HCT116 (cell line): ENCODE data around the gene XRCC3. TPM values are rescaled to one million over a fixed set of nuclear protein-coding genes. Genes with fewer than 3 reads are reported as not detected.

ENCODE experiments used
- ATAC-seq: fragments of 200-7000 bp; cut with Tn5 transposase; 2 replicates; pipeline ENCODE4 v1.9.1; 2020; ENCODE audit warnings: mild to moderate bottlenecking, moderate library complexity
- BruUV-seq: library from RNA; stranded (reverse); fragments of 400-500 nt; replicated peaks from 2 replicates; lab custom pipeline; 2021; lab: Mats Ljungman, UMichigan
- CTCF ChIA-PET: fragments of 300-600 bp; sonication (Branson Sonifier 250); formaldehyde crosslinking; loops from one replicate; lab custom pipeline; 2021; ENCODE audit warnings: antibody characterized with exemption; lab: Charles Lee
- POLR2A ChIA-PET: fragments of 300-600, 350-600 bp; sonication (Branson Sonifier 250); formaldehyde crosslinking; loops from one replicate; lab custom pipeline; 2021; ENCODE audit warnings: antibody characterized with exemption; lab: Charles Lee
- RAD21 ChIA-PET, 2 experiments: fragments of 300-600 bp; sonication (Branson Sonifier 250); formaldehyde crosslinking; loops; one replicate each; lab custom pipeline; 2023; ENCODE audit warnings: low total read pairs in 2 of 2; ENCODE audit not compliant: uncharacterized antibody in 2 of 2, unreplicated experiment in 2 of 2, low non-redundant PET in 1 of 2; lab: Charles Lee
- DNase-seq: peaks from one replicate; pipeline ENCODE4 v3.0.0-alpha.2; 2010; ENCODE audit warnings: low read depth, low spot score
- H2AFZ ChIP-seq: fragments of 200-600 bp; shearing (Covaris generic), sonication (generic); 2 replicates; pipeline ENCODE4 v1.6.1; 2017; ENCODE audit warnings: low read depth, mixed run types, mixed read lengths, antibody characterized with exemption, low read length; ENCODE audit not compliant: poor library complexity, severe bottlenecking
- H3K27ac ChIP-seq: 2 replicates; pipeline ENCODE4 v1.5.1; 2012; ENCODE audit warnings: low read depth, low read length
- H3K27me3 ChIP-seq: fragments of 200-600 bp; sonication (generic); 2 replicates; pipeline ENCODE4 v1.6.1; 2016; ENCODE audit warnings: mixed run types, low read length, mixed read lengths; ENCODE audit not compliant: insufficient read depth
- H3K36me3 ChIP-seq, 2 experiments: fragments of 200-500 bp in 1 of 2; fragments of 200-600 bp in 1 of 2; sonication (Bioruptor generic) in 1 of 2; sonication (generic) in 1 of 2; 2 replicates each; pipeline versions ENCODE4 v1.5.1 to v1.6.1; 2014 to 2016; ENCODE audit warnings: low read length in 2 of 2, inconsistent platforms in 1 of 2, mixed read lengths in 1 of 2, mixed run types in 1 of 2; ENCODE audit not compliant: insufficient read depth in 2 of 2, control insufficient read depth in 1 of 2
- H3K4me1 ChIP-seq, 2 experiments: fragments of 200-600 bp in 1 of 2; sonication (generic) in 1 of 2; 2 replicates each; pipeline versions ENCODE4 v1.5.1 to v1.6.1; 2012 to 2017; ENCODE audit warnings: low read length in 2 of 2, inconsistent platforms in 1 of 2, mild to moderate bottlenecking in 1 of 2, mixed read lengths in 1 of 2, mixed run types in 1 of 2, moderate library complexity in 1 of 2; ENCODE audit not compliant: insufficient read depth in 2 of 2, control insufficient read depth in 1 of 2
- H3K4me2 ChIP-seq: fragments of 200-600 bp; sonication (generic); 2 replicates; pipeline ENCODE4 v1.6.1; 2017; ENCODE audit warnings: mixed run types, low read length, mixed read lengths
- H3K4me3 ChIP-seq, 2 experiments: fragments of 200-600 bp in 1 of 2; sonication (generic) in 1 of 2; replicated peaks in 1 of 2; 2 replicates each; pipeline ENCODE4 v1.5.1; 2011 to 2016; ENCODE audit warnings: low read length in 2 of 2, control low read depth in 1 of 2, low read depth in 1 of 2, mild to moderate bottlenecking in 1 of 2, mixed read lengths in 1 of 2, mixed run types in 1 of 2
- H3K79me2 ChIP-seq: fragments of 200-600 bp; sonication (generic); 2 replicates; pipeline ENCODE4 v1.6.1; 2017; ENCODE audit warnings: mild to moderate bottlenecking, mixed run types, low read length, moderate library complexity, mixed read lengths; ENCODE audit not compliant: insufficient read depth
- H3K9ac ChIP-seq: fragments of 200-600 bp; sonication (generic); 2 replicates; pipeline ENCODE4 v1.6.1; 2016; ENCODE audit warnings: low read length, mixed read lengths
- H3K9me2 ChIP-seq: fragments of 200-600 bp; sonication (generic), shearing (Covaris generic); 2 replicates; pipeline ENCODE4 v1.6.1; 2017; ENCODE audit warnings: mixed run types, mild to moderate bottlenecking, moderate library complexity; ENCODE audit not compliant: insufficient read depth
- H3K9me3 ChIP-seq, 2 experiments: fragments of 200-500 bp in 1 of 2; fragments of 200-600 bp in 1 of 2; sonication (Bioruptor generic) in 1 of 2; sonication (generic) in 1 of 2; 2 replicates each; pipeline ENCODE4 v1.6.1; 2014 to 2017; ENCODE audit warnings: low read length in 2 of 2, mixed read lengths in 2 of 2, inconsistent platforms in 1 of 2, low read depth in 1 of 2, mild to moderate bottlenecking in 1 of 2, mixed run types in 1 of 2, moderate library complexity in 1 of 2; ENCODE audit not compliant: control insufficient read depth in 1 of 2, insufficient read depth in 1 of 2
- H4K20me1 ChIP-seq: fragments of 200-600 bp; sonication (generic), shearing (Covaris generic); 2 replicates; pipeline ENCODE4 v1.6.1; 2017; ENCODE audit warnings: mixed run types, mild to moderate bottlenecking, moderate library complexity; ENCODE audit not compliant: insufficient read depth
- ATF3 ChIP-seq: IDR thresholded peaks from 2 replicates; pipeline ENCODE4 v1.6.1; 2012
- CBX3 ChIP-seq: IDR thresholded peaks from 2 replicates; pipeline ENCODE4 v1.6.1; 2012; ENCODE audit warnings: low read depth
- EGR1 ChIP-seq: IDR thresholded peaks from 2 replicates; pipeline ENCODE4 v1.6.1; 2012; ENCODE audit warnings: low read depth
- ELF1 ChIP-seq: IDR thresholded peaks from 2 replicates; pipeline ENCODE4 v1.6.1; 2012; ENCODE audit warnings: low read depth, borderline replicate concordance
- EZH2 ChIP-seq: fragments of 200-600 bp; sonication (generic); IDR thresholded peaks from 2 replicates; pipeline ENCODE4 v1.6.1; 2017; ENCODE audit warnings: antibody characterized with exemption, mixed run types
- EZH2phosphoT487 ChIP-seq: fragments of 200-600 bp; IDR thresholded peaks from 2 replicates; pipeline ENCODE4 v1.6.1; 2018; ENCODE audit warnings: antibody characterized with exemption, borderline replicate concordance
- FOSL1 ChIP-seq: IDR thresholded peaks from 2 replicates; pipeline ENCODE4 v1.6.1; 2012; ENCODE audit warnings: low read depth
- JUND ChIP-seq: IDR thresholded peaks from 2 replicates; pipeline ENCODE4 v1.6.1; 2012
- MAX ChIP-seq: IDR thresholded peaks from 2 replicates; pipeline ENCODE4 v1.6.1; 2012
- POLR2A ChIP-seq: IDR thresholded peaks from 2 replicates; pipeline ENCODE4 v1.7.0; 2011; ENCODE audit warnings: borderline replicate concordance; ENCODE audit not compliant: insufficient read depth, insufficient read length; ENCODE audit errors: extremely low read depth
- POLR2AphosphoS5 ChIP-seq: IDR thresholded peaks from 2 replicates; pipeline ENCODE4 v1.6.1; 2011; ENCODE audit warnings: mild to moderate bottlenecking, low read depth, low read length, moderate library complexity
- RAD21 ChIP-seq: IDR thresholded peaks from 2 replicates; pipeline ENCODE4 v1.6.1; 2012; ENCODE audit warnings: low read depth, mild to moderate bottlenecking
- REST ChIP-seq: IDR thresholded peaks from 2 replicates; pipeline ENCODE4 v1.6.1; 2012; ENCODE audit warnings: low read depth
- SIN3A ChIP-seq: IDR thresholded peaks from 2 replicates; pipeline ENCODE4 v1.6.1; 2012; ENCODE audit warnings: low read depth
- SP1 ChIP-seq: IDR thresholded peaks from 2 replicates; pipeline ENCODE4 v1.6.1; 2012; ENCODE audit warnings: low read depth
- SRF ChIP-seq: IDR thresholded peaks from 2 replicates; pipeline ENCODE4 v1.6.1; 2012; ENCODE audit warnings: low read depth
- TCF7L2 ChIP-seq: IDR thresholded peaks from 2 replicates; pipeline ENCODE4 v1.7.0; 2011; ENCODE audit warnings: borderline replicate concordance, inconsistent platforms; ENCODE audit not compliant: insufficient read depth, insufficient read length; ENCODE audit errors: extremely low read depth
- YY1 ChIP-seq: IDR thresholded peaks from 2 replicates; pipeline ENCODE4 v1.6.1; 2011; ENCODE audit warnings: low read length, low read depth, moderate library complexity, mild to moderate bottlenecking; ENCODE audit not compliant: insufficient replicate concordance; ENCODE audit errors: extremely low read depth
- ZBTB33 ChIP-seq: IDR thresholded peaks from 2 replicates; pipeline ENCODE4 v1.6.1; 2011; ENCODE audit warnings: mild to moderate bottlenecking, low read length, moderate library complexity; ENCODE audit not compliant: insufficient replicate concordance; ENCODE audit errors: extremely low read depth
- ZFX ChIP-seq: fragments of 450-650 bp; IDR thresholded peaks from 2 replicates; pipeline ENCODE4 v1.6.1; 2017
- ZNF274 ChIP-seq: fragments of 200-500 bp; sonication (Bioruptor generic); IDR thresholded peaks from 2 replicates; pipeline ENCODE4 v1.6.1; 2014; ENCODE audit warnings: mild to moderate bottlenecking, low read depth, low read length, inconsistent platforms
- intact Hi-C: fragments of 100-400 bp; cut with micrococcal nuclease; formaldehyde crosslinking; loops from 2 replicates; pipeline ENCODE4 v1.10.0; 2022
- total RNA-seq: library from RNA; stranded (reverse); gene quantifications from one replicate; pipeline ENCODE4 v1.2.1, GENCODE V29; 2021; ENCODE audit not compliant: unreplicated experiment

The XRCC3 gene
- total RNA-seq, 1 experiment from 2014 or later: 48.7 TPM

GRCh38 chr14:103721334-103722120 is 6.3 kb upstream of the XRCC3 start:
- Histone ChIP-seq H3K9ac (peak overlapping the region; percentile 61), H3K27ac (peak overlapping the region; percentile 63), H3K36me3 (no peaks in the 10 kb centered on the region), H3K79me2 (peaks cover 68% of the 10 kb centered on the region), H3K27me3 (no peaks in the 10 kb centered on the region), H3K4me1 (peaks cover 23 to 41% of the 10 kb centered on the region in 2 experiments), H3K9me3 (no peaks in the 10 kb centered on the region), H3K9me2 (no peaks in the 10 kb centered on the region), H4K20me1 (no peaks in the 10 kb centered on the region), H3K4me3 (peak overlapping the region in 1 of 2 experiments; percentile 37; a peak in 2 of 4 replicates), H2AFZ (no peak overlapping the region), H3K4me2 (peak overlapping the region; percentile 78)
- intact Hi-C loops: loop anchor here (1.0 kb wide), 1 partner anchor 189 kb away; no protein-coding TSS in a partner anchor
- no TSS peak for BruUV-seq
- ATAC-seq: peak; percentile 96
- ChIA-PET POLR2A (no interaction called here), CTCF (no interaction called here), RAD21 (no interaction called here)
- DNase-seq: peak; percentile 86
- no peak for TF ChIP-seq REST
- no peak for TF ChIP-seq ZFX
- no peak for TF ChIP-seq TCF7L2
- peak; percentile 76 for TF ChIP-seq EGR1
- no peak for TF ChIP-seq ZBTB33
- peak; percentile 90 for TF ChIP-seq MAX
- no peak for TF ChIP-seq ATF3
- no peak for TF ChIP-seq CBX3
- no peak; the same call in none of the 2 replicates for TF ChIP-seq JUND
- no peak for TF ChIP-seq POLR2A
- no peak; the same call in 1 of the 2 replicates for TF ChIP-seq SP1
- TF ChIP-seq YY1: peak; percentile 24
- no peak for TF ChIP-seq RAD21
- no peak for TF ChIP-seq FOSL1
- no peak for TF ChIP-seq EZH2
- no peak for TF ChIP-seq ZNF274
- TF ChIP-seq SRF: no peak
- peak; percentile 54; the same call in 1 of the 2 replicates for TF ChIP-seq SIN3A
- TF ChIP-seq ELF1: no peak
- TF ChIP-seq EZH2phosphoT487: no peak
- TF ChIP-seq POLR2AphosphoS5: no peak
